Endothelial cell of umbilical vein (primary cell): ENCODE measurements around the gene ZBP1.

Source experiments
- CTCF ChIP-seq, 2 donors: IDR thresholded peaks; 1 replicate in 1 of 2; 2 replicates in 1 of 2; pipeline ENCODE4 v1.5.1; 2011; ENCODE audit warnings: low read length in 2 of 2, mild to moderate bottlenecking in 2 of 2, moderate library complexity in 2 of 2, control low read depth in 1 of 2, inconsistent platforms in 1 of 2, low read depth in 1 of 2; ENCODE audit not compliant: insufficient read depth in 1 of 2; ENCODE audit errors: extremely low read depth in 1 of 2
- EZH2 ChIP-seq: IDR thresholded peaks from 2 replicates; pipeline ENCODE4 v1.6.1; 2012; ENCODE audit warnings: borderline replicate concordance, low read depth, mild to moderate bottlenecking, moderate library complexity, low read length, inconsistent platforms; ENCODE audit not compliant: severe bottlenecking
- POLR2A ChIP-seq: IDR thresholded peaks from 2 replicates; pipeline ENCODE4 v1.6.1; 2012; ENCODE audit warnings: low read depth, mild to moderate bottlenecking, control low read depth, low read length
- POLR2AphosphoS5 ChIP-seq: IDR thresholded peaks from 2 replicates; pipeline ENCODE4 v1.6.1; 2012; ENCODE audit warnings: low read depth, mild to moderate bottlenecking, control low read depth, low read length, moderate library complexity; ENCODE audit not compliant: insufficient read depth

GRCh38 chr20:57612436-57612835 is 7.8 kb downstream of the ZBP1 start:
- TF ChIP-seq CTCF (IDR thresholded peaks at IDR 0.05; ENCODE audit: extremely low read depth in 1 of 2, insufficient read depth in 1 of 2, low read depth in 1 of 2, low read length in 2 of 2), result no peak
- no peak for TF ChIP-seq POLR2A
- TF ChIP-seq EZH2, result no peak
- TF ChIP-seq POLR2AphosphoS5, result no peak
